NCI-H524 (cell line): ENCODE results near the gene SLC9A9.
A peak's percentile ranks its signal among the peaks of the same experiment; 100 is the strongest.

Source experiments
- DNase-seq, 2 experiments: peaks; one replicate each; lab custom pipeline; 2025; lab: John Stamatoyannopoulos, UW

The SLC9A9 gene

DNA sequence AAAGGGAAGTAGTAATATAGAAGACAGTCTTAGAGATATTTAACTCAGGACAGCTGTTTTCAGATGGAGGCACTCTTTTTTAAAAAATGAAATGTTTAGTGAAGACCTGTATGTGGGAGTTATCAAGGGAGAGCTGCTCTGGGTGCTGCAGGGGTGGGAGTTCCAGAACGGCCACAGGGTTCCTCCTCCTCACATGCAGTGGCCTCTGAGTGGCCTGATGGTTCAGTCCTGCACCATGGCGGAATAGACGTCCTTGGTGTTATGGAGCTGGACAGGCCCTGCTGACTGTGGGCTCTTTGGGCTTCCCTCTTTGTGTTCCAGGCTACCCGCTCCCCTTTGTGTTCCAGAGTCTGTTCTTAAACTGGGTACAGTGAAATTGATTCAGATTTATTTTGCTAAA, 602.6 kb downstream of the SLC9A9 start:
- DNase-seq, result no peak

- no peak for DNase-seq
Measured at GRCh38 chr3:143244516-143245063, 603.7 kb downstream of the SLC9A9 start.

DNA sequence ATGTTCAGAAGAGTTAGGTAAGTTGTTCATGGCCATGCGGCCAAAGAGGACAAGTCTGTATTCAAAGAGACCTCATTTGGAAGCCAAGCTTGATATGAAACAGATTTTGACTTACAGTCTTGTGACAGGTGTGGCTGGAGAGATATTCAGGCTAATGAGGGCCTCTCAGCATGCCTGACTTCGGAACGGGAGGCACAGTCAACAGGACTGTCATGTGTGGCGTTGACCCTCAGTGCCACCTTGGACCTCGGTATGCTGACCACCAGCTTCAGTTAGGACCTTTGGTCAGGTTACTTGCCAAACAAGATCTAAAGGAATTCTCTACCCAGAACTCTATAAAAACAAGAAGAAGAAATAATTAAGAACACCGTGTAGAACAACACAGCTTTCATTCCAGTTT, 604.6 kb downstream of the SLC9A9 start:
- DNase-seq, result no peak

DNA sequence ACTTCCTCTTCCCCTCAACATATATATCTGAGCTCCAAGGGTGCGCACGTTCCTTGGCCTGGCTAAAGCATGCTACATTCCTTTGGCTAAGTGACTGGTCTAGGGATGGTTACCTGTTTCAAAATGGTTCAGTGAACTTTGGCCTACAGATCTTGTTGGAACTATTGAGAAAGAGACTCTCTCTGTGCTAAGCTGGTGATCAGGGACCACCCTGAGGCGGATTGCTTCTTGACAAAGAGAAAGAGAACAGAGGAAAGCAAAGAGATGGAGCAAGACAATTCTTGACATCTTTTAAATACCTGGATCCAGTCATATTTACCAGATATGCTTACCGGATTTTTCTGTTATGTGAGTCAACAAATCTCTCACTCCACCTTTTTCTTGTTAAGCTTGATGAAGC, 605.6 kb downstream of the SLC9A9 start:
- DNase-seq, result no peak

- DNase-seq, result no peak
Measured at GRCh38 chr3:143242101-143242500, 606.2 kb downstream of the SLC9A9 start.

- DNase-seq, result no peak
Measured at GRCh38 chr3:143241481-143241951, 606.8 kb downstream of the SLC9A9 start.

DNA sequence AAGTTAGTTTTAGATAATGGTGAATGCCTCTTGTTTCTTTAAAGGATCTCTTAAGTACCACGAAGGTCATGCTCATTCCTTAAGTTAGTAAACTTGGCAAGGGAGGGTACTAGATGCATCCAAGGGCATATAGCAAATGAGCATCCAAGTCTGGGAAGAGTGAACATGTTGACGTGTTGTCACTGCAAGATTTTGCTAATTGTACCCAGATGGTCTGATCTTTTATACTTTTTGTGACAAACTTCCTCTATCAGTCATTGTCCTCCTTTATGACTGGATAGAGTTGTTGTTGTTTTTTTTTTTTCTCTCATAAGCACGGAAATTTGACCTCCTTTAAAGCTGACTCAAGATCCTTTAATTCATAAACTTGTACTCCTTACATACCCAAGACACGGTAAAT, 607.4 kb downstream of the SLC9A9 start:
- DNase-seq, result no peak

- no peak for DNase-seq
Measured at GRCh38 chr3:143239031-143239430, 609.2 kb downstream of the SLC9A9 start.

DNA sequence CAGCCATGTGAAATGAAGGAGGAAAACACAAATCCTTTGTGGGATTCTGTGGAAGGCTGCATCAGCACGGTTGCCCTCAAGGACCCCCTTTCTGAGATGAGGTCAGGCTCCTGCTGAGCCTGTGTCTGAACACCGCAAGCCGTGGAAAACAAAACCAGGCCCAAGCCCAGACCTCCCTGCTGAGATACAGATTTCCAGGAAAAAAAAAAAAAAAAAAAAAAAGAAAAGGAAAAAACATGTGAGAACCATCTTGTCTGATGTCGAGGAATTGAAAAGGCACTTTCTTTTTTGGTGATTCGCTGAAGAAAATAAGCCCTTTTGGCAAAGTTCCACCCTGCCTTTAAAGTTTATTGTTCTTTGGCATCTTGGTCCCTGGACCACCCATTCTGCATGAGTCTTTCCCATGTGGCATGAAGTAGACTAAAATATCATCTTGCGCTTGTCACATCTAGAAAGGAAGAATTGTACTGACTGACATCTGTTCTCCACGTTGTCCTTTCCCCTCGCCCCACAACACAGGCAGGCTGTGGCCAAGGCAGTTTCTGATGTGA, 611.1 kb downstream of the SLC9A9 start:
- no peak for DNase-seq

- no peak for DNase-seq
Measured at GRCh38 chr3:143236226-143236964, 611.9 kb downstream of the SLC9A9 start.

DNA sequence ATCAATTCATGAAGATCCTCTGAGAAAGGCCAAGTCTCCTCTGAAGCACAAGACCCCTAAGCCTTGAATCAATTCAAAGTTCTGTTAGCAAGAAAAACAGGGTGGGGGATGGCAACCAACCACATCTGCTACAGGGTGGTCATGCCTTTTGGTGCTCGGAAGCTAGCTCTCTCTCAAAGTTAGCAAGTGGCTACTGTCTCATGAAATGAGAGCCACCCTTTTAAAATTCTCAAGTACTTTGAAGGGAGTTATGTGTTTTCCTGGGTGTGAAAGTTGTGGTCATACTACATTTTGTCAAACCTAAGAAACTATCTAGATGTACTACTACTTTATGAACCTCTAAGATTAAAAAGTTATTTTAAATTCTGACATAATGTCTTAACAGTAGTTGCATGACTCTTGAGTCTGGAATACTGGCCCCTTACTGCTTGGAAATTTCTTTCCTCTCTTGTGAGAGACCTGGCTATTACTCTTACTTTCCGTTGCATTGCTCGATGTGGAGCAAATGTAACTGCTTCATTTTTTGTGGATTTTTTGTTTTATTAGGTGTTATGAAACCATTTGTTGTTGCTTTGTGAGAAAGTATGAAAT, 612.6 kb downstream of the SLC9A9 start:
- no peak for DNase-seq

DNA sequence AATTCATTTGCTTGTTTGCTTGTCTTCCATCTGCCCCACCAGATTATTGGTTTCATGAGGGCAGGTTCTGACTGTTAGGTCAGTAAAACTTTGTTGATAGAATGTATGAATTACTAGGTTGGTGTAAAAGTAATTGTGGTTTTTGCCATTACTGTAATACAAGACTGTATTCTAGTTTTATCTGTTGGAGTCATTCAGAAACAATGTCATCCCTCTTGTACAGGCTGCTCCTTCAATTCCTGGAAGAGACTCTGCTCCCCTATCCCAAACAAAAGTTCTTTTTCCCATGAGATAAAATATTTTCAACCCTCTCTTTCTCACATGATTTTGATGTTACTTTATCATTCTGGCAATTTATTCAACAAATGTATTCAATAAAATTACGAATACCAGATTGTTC, 613.7 kb downstream of the SLC9A9 start:
- DNase-seq, result no peak

- DNase-seq, result peak in 1 of 2 experiments; percentile 23
Measured at GRCh38 chr3:143232981-143233380, 615.3 kb downstream of the SLC9A9 start.

GRCh38 chr3:143228405-143228804, 619.9 kb downstream of the SLC9A9 start:
- no peak for DNase-seq

GRCh38 chr3:143226678-143227291, 621.5 kb downstream of the SLC9A9 start:
- no peak for DNase-seq

- DNase-seq, result no peak
Measured at GRCh38 chr3:143224716-143225115, 623.6 kb downstream of the SLC9A9 start.

DNA sequence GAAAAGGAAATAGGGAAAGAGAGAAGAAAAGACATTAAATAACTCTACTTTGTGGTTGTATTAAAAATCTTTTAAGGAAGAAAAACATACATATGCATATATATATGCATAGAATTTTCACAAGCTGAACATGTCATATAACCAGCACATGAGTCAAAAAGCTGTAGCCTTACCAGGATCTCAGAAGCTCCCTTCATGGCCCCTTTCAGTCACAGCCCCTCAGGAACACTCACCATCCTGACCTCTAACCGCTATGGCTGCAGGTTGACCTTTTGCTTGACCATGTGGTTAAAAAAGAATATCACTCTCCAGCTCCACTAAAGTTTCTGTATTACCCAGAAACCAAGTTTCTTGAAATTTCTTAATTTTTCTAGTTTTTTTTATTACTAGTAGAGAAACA, 625.3 kb downstream of the SLC9A9 start:
- DNase-seq, result no peak

DNA sequence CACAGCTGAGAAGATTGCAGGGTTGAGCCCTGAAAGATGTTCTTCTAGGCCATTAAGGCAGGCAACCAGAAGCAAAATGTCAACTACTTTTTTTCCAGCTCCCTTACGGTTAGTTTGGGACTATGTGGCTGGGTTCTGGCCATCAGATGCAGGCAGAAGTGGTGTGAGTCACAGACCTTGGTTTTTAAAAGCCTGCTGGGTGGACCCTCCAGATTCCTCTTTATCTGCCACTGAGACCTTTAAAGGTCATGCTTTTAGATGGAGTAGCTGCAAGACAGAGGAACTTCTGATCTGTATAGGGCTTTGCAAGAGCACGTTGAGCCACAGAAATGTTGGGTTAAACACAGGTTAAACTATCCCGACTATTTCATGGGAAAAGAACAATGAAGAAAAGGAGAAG, 625.8 kb downstream of the SLC9A9 start:
- no peak for DNase-seq

DNA sequence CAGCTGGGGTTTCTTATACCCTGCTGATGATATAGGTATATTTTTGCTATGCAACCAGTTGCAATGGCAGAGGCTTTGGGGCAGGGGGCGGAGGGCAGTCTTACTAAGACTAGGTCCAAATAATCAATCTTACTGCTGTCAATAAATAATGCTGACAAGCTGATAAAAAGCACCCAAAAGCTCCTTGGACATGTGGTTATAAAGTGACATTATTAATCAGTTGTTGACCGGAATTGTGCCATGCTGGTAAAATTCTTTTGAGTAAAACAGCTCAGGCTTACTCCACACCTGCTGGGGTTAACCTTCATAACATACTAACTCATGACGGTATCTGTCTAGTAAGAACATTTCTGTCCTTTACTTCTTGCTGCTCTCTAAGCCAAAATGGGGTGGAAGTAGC, 626.8 kb downstream of the SLC9A9 start:
- no peak for DNase-seq

- DNase-seq, result no peak
Measured at GRCh38 chr3:143220741-143221140, 627.5 kb downstream of the SLC9A9 start.

- DNase-seq, result no peak
Measured at GRCh38 chr3:143218166-143218835, 630.0 kb downstream of the SLC9A9 start.

- no peak for DNase-seq
Measured at GRCh38 chr3:143217283-143217682, 631.0 kb downstream of the SLC9A9 start.
